Nasal cavity respiratory epithelium epithelial cell of viscerocranial mucosa (primary cell): ENCODE results near the gene SH3GL1. TPM values are rescaled to one million over a fixed set of nuclear protein-coding genes. Genes with fewer than 3 reads are reported as not detected.

ENCODE experiments used
- total RNA-seq: library from RNA; depleted of rRNA; stranded (reverse); fragments of >200 nt; gene quantifications from 2 replicates; pipeline ENCODE4 v1.2.3, GENCODE V29; 2014

The SH3GL1 gene
- total RNA-seq = 31.1 and 55.2 TPM in 2 replicates

GRCh38 chr19:4400135-4400936 lies at the start of gene SH3GL1:
TSS of gene SH3GL1 (minus strand) at chr19:4400547. CDS start at chr19:4400368, 179 bp downstream.

GRCh38 chr19:4402171-4403004 lies 2.0 kb upstream of the SH3GL1 start, which contains the start of gene CHAF1A:
TSS of gene CHAF1A (plus strand) at chr19:4402640. CDS start at chr19:4402763, 123 bp downstream.

GRCh38 chr19:4343370-4344307 lies 56.7 kb downstream of the SH3GL1 start, which contains the start of gene MPND:
TSS of gene MPND (plus strand) at chr19:4343562. CDS start at chr19:4343594, 32 bp downstream.

GRCh38 chr19:4338441-4339355 lies 61.6 kb downstream of the SH3GL1 start, which contains the start of gene STAP2:
TSS of gene STAP2 (minus strand) at chr19:4338827. CDS start at chr19:4338753, 74 bp downstream.

Other genes with a start within 250 kb of the SH3GL1 start
- not detected in 2 replicates for gene CREB3L3, start 246.9 kb downstream of the SH3GL1 start, total RNA-seq
- 9.9 and 21.1 TPM in 2 replicates for gene SIRT6, start 218.0 kb downstream of the SH3GL1 start, total RNA-seq
- gene ANKRD24, start 217.9 kb downstream of the SH3GL1 start, total RNA-seq = 0.34 and 2.5 TPM in 2 replicates
- gene EBI3, start 171.0 kb downstream of the SH3GL1 start, total RNA-seq = not detected in 2 replicates
- 16.4 and 17.4 TPM in 2 replicates for gene YJU2, start 153.5 kb downstream of the SH3GL1 start, total RNA-seq
- not detected in 2 replicates for gene SHD, start 121.3 kb downstream of the SH3GL1 start, total RNA-seq
- gene TMIGD2, start 98.2 kb downstream of the SH3GL1 start, total RNA-seq = not detected in 2 replicates
- gene FSD1, start 95.9 kb downstream of the SH3GL1 start, total RNA-seq = under 0.01 and 0.07 TPM in 2 replicates
- gene STAP2, start 61.7 kb downstream of the SH3GL1 start, total RNA-seq = 52.2 and 59.1 TPM in 2 replicates
- 3.8 and 7.5 TPM in 2 replicates for gene MPND, start 57.0 kb downstream of the SH3GL1 start, total RNA-seq
- gene CHAF1A, start 2.1 kb upstream of the SH3GL1 start, total RNA-seq = 5.5 and 5.8 TPM in 2 replicates
- 69.9 and 90.6 TPM in 2 replicates for gene UBXN6, start 57.2 kb upstream of the SH3GL1 start, total RNA-seq
- gene HDGFL2, start 71.8 kb upstream of the SH3GL1 start, total RNA-seq = 46.0 and 48.5 TPM in 2 replicates
- gene PLIN4, start 117.9 kb upstream of the SH3GL1 start, total RNA-seq = 2.4 and 12.9 TPM in 2 replicates
- gene PLIN5, start 134.7 kb upstream of the SH3GL1 start, total RNA-seq = 0.07 TPM in 1 of 2 replicates, not detected in the other
- gene LRG1, start 139.5 kb upstream of the SH3GL1 start, total RNA-seq = 2.1 TPM in 1 of 2 replicates, not detected in the other
- gene SEMA6B, start 159.1 kb upstream of the SH3GL1 start, total RNA-seq = under 0.01 TPM in 2 replicates
- 0.68 and 0.85 TPM in 2 replicates for gene TNFAIP8L1, start 239.0 kb upstream of the SH3GL1 start, total RNA-seq